Breast epithelium (tissue), 3 donors: Measurements from ENCODE around the gene TET2.

ENCODE experiments used
- POLR2AphosphoS5 ChIP-seq, 3 donors: sonication (generic); formaldehyde crosslinking; IDR thresholded peaks; one replicate each; pipeline ENCODE4 v1.6.1; 2017; ENCODE audit warnings: antibody characterized with exemption in 3 of 3
- TF ChIP-seq, protein P1 (sequence below), 3 donors: fragments of 450-650 bp; IDR thresholded peaks; one replicate each; pipeline ENCODE4 v1.5.1; 2016 to 2017; ENCODE audit warnings: antibody characterized with exemption in 3 of 3, mild to moderate bottlenecking in 3 of 3, moderate library complexity in 3 of 3

DNA sequence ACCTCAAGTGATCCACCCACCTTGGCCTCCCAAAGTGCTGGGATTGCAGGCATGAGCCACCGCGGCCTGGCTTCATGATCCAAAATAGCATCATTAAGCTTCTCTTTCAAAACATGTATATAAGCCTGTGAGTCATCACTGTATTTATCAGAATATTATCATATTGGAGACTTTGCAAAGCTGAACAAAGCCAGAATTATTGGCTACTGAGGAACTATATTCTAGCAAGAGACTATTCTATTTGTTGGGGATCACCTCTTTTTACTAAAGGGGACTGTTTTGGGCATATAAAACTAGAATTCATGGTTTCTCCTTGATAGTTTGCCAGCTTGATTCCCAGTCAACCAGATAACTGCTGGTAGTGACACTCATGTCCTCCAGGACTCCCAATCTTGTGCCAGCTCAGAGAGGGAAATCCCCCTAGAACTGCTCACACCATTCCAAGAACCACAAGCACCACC is 40.1 kb downstream of the TET2 start:
- TF ChIP-seq, protein P1, sequence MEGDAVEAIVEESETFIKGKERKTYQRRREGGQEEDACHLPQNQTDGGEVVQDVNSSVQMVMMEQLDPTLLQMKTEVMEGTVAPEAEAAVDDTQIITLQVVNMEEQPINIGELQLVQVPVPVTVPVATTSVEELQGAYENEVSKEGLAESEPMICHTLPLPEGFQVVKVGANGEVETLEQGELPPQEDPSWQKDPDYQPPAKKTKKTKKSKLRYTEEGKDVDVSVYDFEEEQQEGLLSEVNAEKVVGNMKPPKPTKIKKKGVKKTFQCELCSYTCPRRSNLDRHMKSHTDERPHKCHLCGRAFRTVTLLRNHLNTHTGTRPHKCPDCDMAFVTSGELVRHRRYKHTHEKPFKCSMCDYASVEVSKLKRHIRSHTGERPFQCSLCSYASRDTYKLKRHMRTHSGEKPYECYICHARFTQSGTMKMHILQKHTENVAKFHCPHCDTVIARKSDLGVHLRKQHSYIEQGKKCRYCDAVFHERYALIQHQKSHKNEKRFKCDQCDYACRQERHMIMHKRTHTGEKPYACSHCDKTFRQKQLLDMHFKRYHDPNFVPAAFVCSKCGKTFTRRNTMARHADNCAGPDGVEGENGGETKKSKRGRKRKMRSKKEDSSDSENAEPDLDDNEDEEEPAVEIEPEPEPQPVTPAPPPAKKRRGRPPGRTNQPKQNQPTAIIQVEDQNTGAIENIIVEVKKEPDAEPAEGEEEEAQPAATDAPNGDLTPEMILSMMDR (IDR thresholded peaks at IDR 0.05), result no peak
- no peak for TF ChIP-seq POLR2AphosphoS5 (IDR thresholded peaks at IDR 0.05)
